Activated CD8-positive, alpha-beta memory T cell treated with anti-CD3 and anti-CD28 coated beads for 1 hour (primary cell): ENCODE results near the gene SSR4.

Experiments
- DNase-seq, 2 donors: peaks; one replicate each; pipeline ENCODE4 v3.0.0-alpha.2; 2020; ENCODE audit warnings: low read depth in 1 of 2; ENCODE audit errors: extremely low read depth in 1 of 2

Gene SSR4

DNA sequence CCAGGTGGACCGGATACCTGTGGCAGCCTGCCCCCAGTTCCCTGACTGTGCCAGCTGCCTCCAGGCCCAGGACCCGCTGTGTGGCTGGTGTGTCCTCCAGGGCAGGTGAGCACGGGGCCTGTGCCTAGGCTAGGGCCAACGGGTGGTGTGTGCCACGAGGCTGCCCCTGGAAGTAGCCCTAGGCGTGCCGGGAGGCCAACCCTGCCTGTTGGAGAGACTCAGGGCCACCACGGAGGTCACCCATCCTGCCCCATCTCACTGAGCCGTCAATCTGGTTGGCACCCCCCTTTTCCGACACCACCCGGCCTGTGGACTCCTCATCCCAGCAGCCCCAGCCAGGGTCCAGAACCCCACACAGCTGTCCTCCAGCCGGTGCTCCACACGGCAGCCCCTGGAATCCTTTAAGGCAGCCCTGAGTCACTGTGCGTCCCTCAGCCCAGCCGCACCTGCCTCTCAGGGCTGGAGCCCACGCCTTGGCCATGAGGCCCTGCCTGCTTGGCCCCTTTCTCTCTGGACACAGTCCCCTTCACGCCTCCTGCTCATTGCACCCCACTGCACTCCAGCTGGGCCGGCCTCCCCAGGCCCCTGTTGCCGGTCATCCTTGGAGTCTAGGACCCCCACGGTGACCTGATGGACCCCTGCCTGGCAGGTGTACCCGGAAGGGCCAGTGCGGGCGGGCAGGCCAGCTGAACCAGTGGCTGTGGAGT is 25.2 kb upstream of the SSR4 start:
- no peak for DNase-seq

DNA sequence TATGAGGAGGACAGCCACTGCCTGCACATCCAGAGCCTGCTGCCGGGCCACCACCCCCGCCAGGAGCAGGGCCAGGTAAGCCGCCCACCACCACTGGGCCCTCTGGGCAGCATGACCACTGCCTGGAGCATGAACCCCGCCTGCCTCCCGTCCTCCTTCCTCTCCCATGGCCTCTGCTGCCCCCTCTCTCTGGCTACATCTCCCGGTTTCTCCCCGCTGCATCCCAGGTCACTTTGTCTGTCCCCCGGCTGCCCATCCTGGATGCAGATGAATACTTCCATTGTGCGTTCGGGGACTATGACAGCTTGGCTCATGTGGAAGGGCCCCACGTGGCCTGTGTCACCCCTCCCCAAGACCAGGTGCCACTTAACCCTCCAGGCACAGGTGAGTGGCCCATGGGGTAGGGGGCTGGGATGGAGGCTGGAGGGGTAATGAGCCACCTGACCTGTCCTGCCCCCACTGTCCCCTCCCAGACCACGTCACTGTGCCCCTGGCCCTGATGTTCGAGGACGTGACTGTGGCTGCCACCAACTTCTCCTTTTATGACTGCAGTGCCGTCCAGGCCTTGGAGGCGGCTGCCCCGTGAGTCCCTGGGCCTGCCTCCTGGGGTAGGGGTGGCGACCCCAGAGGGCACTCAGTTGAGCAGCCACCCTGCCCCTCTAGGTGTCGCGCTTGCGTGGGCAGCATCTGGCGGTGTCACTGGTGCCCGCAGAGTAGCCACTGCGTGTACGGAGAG is 24.4 kb upstream of the SSR4 start:
- no peak for DNase-seq

DNA sequence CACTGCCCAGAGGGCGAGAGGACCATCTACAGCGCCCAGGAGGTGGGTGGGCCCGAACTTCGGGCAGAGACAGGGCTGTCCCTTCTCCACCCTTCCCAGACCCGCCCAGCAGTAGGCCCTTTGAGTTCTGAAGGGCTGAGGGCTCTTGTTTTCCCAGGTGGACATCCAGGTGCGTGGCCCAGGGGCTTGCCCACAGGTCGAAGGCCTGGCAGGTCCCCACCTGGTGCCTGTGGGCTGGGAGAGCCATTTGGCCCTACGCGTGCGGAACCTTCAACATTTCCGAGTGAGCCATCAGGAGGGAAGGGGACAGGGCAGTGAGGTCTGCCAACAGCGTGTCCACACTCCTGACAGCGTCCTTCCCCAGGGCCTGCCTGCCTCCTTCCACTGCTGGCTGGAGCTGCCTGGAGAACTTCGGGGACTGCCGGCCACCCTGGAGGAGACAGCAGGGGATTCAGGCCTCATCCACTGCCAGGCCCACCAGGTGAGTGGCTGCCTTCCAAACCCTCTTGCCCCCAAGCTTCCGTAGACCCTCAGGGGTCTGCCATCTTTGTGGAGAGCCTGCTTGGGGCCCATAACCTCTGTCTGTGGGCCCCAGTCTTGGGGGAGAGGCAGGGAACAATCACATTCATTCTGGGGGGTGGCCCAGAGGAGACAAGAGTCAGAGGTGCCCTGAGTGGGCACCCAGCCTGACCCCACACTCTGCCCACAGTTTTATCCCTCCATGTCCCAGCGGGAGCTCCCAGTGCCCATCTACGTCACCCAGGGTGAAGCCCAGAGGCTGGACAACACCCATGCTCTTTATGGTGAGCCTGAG is 23.7 kb upstream of the SSR4 start:
- no peak for DNase-seq

DNA sequence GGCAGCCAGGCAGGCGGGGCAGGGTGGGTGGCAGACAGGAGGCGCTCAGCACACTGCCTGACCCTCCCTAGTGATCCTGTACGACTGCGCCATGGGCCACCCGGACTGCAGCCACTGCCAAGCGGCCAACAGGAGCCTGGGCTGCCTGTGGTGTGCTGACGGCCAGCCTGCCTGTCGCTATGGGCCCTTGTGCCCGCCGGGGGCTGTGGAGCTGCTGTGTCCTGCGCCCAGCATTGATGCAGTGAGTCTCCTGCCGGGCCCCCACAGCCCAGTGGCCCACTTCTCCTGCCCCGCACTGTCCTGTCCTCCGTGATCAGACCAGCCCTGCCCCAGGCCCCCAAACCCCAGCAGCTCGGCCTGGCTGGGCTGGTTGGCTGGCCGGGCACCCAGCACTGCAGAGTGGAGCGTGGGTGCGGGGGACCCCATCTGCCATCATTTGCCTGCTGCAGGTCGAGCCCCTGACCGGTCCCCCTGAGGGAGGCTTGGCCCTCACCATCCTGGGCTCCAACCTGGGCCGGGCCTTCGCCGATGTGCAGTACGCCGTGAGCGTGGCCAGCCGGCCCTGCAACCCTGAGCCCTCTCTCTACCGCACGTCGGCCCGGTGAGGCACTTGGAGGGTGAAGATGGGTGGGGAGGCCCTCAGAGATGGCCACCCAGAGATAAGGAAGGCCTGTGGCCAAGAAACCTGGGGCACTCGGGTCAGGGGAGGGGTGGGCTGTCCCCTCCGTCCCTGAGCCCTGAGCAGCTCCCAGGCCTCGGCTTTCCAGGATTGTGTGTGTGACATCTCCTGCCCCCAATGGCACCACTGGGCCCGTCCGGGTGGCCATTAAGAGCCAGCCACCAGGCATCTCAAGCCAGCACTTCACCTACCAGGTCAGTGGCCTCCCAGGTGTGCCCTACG is 22.8 kb upstream of the SSR4 start:
- no peak for DNase-seq

DNA sequence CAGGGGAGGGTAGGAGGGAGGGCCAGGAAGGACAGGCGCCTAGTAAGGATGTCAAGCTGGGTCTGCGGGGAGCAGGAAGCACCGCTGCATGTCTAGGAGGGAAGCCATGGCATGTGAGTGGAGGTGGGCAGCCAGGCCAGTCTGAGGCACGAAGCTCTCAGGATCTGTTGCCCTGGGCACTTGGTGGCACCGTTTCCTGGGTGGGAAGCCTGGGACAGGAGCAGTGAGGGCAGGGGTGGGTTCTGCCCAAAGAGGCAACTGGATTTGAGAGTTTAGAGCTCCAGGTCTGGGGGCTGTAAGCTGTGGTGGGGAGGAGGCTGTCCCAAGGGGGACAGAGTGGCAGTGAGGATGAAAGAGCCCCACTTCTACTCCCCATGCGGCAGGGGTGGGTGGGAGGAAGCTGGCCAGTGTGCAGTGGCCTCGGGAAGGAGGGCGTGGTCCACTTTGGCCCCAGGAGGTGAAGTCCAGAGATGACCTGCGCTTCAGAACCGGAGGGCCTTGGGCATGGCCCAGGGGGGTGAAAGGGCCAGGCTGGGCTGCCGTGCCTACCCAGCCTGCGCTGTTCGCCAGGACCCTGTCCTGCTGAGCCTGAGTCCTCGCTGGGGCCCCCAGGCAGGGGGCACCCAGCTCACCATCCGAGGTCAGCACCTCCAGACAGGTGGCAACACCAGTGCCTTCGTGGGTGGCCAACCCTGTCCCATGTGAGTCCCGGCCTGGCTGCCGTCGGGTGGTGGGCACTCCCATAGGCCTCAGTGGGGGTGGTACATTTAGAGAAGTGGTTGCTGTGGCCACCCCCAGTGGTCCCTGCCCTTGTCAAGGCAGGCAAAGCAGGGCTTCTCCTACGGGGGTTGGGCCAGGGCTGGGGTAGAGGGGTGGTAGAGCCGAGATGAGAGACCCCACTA is 21.9 kb upstream of the SSR4 start:
- DNase-seq, result no peak

DNA sequence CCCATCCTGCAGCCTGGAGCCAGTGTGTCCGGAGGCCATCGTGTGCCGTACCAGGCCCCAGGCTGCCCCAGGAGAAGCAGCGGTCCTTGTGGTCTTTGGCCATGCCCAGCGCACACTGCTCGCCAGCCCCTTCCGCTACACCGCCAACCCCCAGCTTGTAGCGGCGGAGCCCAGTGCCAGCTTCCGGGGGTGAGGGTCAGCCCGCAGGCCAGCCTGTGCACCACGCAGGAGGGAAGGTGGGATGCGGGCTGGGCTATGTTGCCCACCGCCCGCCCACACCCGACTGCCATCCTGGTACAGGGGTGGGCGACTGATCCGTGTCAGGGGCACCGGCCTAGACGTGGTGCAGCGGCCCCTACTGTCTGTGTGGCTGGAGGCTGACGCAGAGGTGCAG is 21.3 kb upstream of the SSR4 start:
- DNase-seq, result no peak

DNA sequence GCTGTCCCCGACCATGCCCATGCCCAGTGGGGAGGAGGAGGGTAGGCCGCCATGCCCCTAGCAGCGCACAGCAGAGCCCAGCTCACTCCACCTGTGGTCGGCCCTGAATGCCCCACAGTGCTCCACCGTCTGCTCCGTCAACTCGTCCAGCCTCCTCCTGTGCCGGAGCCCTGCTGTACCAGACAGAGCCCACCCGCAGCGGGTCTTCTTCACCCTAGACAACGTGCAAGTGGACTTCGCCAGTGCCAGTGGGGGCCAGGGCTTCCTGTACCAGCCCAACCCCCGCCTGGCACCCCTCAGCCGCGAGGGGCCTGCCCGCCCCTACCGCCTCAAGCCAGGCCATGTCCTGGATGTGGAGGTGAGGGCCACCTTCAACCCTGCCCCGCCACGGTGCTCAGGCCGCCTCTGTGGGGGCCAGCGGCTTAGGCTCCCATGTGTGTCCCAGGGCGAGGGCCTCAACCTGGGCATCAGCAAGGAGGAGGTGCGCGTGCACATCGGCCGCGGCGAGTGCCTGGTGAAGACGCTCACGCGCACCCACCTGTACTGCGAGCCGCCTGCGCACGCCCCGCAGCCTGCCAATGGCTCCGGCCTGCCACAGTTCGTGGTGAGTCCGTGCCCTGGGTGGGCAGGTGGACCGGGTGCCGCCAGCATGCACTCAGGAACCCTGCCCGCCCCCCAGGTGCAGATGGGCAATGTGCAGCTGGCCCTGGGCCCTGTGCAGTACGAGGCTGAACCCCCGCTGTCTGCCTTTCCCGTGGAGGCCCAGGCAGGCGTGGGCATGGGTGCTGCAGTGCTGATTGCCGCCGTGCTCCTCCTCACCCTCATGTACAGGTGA is 20.5 kb upstream of the SSR4 start:
- DNase-seq, result no peak

DNA sequence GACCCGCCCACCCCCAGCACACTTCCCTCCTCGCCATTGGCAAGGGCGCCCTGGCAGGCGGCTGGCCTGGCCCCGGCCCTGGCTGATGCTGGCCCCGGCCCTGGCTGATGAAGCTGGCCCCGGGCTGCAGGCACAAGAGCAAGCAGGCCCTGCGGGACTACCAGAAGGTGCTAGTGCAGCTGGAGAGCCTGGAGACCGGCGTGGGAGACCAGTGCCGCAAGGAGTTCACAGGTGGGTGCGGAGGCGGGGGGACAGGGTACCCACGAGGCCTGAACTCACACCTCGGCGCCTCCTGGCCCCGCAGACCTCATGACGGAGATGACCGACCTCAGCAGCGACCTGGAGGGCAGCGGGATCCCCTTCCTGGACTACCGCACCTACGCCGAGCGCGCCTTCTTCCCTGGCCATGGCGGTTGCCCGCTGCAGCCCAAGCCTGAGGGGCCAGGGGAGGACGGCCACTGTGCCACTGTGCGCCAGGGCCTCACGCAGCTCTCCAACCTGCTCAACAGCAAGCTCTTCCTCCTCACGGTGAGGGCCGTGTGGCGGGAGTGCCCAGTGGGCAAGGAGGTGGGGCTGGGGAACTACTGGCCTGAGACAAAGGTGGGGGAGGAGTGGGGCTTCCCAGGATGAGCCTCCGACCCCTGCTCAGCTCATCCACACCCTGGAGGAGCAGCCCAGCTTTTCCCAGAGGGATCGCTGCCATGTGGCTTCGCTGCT is 19.7 kb upstream of the SSR4 start:
- no peak for DNase-seq

DNA sequence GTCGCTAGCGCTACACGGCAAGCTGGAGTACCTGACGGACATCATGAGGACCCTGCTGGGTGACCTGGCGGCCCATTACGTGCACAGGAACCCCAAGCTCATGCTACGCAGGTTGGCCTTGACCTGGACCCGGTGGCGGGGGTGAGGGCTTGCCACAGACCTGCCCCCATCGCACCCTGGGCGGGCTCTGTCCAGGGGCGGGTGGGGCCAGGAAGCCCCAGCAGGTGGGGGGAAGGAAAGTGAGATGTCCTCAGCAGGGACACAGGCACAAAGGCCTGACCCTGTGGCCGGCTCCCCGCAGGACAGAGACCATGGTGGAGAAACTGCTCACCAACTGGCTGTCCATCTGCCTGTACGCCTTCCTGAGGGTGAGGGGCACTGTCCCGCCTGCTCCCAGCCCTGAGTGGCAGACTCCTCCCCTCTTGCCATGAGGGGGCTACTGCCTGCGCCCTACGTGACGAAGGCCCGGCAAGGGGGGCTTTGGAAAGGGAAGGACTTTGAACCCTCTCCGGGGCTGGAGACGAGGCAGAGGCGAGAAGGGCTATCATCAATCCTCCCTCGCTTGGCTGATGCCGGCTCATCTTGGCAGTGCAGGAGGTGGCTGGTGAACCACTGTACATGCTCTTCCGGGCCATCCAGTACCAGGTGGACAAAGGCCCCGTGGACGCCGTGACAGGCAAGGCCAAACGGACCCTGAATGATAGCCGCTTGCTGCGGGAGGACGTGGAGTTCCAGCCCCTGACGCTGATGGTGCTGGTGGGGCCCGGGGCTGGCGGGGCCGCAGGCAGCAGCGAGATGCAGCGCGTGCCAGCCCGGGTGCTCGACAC is 19.0 kb upstream of the SSR4 start:
- DNase-seq, result no peak

DNA sequence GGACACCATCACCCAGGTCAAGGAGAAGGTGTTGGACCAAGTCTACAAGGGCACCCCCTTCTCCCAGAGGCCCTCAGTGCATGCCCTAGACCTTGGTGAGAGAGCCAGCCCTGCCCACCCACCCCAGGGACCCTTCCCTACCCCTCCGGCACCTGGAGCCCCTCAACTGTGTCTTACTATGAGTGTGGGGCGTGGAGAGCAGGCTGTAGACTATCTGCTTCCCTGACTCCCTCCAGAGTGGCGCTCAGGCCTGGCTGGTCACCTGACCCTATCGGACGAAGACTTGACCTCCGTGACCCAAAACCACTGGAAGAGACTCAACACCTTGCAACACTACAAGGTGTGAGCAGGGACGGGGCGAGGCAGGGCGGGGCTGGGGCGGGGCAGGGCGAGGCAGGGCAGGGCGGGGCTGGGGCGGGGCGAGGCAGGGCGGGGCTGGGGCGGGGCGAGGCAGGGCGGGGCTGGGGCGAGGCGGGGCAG is 18.3 kb upstream of the SSR4 start:
- no peak for DNase-seq

DNA sequence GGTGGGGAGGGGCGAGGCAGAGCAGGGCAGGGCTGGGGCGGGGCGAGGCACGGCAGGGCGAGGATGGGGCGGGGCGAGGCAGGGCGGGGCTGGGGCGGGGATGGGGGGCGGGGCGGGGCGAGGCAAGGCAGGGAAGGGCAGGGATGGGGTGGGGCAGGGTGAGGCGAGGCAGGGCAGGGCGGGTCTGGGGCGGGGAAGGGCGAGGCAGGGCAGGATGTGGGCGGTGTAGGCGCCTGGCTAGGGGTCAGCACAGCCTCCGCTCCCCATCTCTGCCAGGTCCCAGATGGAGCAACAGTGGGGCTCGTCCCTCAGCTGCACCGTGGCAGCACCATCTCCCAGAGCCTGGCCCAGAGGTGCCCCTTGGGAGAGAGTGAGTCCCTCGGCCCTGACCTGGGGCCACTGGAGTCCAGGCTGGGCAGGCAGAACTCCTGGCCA is 17.8 kb upstream of the SSR4 start:
- no peak for DNase-seq

DNA sequence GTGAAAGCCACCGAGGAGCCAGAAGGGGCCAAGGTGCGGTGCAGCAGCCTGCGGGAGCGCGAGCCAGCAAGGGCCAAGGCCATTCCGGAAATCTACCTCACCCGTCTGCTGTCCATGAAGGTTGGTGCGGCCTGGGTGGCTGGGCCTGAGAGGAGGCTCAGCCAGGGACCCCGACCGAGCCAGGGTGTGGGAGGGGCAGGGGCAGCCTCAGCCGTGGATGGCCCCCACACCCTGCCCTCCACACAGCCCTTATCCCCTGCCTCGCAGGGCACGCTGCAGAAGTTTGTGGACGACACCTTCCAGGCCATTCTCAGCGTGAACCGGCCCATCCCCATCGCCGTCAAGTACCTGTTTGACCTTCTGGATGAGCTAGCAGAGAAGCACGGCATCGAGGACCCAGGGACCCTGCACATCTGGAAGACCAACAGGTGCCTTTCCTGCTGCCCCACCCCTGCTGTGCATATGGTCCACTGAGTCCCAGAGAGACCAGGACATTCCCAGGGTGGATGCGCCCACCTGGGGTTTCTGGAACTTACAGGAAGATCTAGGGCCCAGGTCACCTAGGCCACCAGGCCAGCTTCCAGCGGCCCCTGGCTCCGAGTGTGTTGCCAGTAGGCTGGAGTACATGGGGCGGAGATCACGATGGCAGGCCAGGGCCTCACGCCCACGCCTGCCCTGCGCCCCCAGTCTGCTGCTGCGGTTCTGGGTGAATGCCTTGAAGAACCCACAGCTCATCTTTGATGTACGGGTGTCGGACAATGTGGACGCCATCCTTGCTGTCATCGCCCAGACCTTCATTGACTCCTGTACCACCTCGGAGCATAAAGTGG is 17.0 kb upstream of the SSR4 start:
- no peak for DNase-seq

DNA sequence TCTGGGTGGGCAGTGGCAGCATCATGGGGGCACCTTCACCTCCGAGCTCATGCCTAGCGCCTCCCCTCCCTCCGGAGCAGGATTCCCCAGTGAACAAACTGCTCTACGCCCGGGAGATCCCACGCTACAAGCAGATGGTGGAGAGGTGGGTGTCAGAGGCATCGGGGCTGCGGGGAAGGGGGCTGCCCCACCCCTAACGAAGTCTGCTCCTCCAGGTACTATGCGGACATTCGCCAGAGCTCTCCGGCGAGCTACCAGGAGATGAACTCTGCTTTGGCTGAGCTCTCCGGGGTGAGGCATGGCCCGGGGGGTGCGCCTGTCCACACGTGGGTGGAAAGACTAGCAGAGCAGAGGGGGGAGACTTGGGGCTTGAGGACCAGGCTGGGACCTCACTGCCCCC is 16.3 kb upstream of the SSR4 start:
- DNase-seq, result no peak

DNA sequence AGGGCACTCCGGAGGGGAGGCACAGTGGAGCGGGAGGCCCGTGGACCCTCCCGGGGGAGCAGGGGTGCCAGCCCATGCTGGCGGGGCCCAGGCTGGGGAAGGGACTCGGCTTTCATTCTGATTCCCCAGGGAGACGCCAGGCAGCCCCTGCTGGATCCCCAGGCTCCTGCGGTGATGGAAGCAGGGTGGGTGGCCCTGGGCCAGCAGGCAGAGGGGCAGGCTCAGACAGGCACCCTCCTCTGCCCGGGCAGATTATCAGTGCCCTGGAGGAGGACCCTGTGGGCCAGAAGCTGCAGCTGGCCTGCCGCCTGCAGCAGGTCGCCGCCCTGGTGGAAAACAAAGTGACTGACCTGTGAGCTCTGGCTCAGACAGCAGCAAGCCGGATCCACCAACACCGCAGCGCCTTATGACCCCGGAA is 15.8 kb upstream of the SSR4 start:
- DNase-seq, result no peak

DNA sequence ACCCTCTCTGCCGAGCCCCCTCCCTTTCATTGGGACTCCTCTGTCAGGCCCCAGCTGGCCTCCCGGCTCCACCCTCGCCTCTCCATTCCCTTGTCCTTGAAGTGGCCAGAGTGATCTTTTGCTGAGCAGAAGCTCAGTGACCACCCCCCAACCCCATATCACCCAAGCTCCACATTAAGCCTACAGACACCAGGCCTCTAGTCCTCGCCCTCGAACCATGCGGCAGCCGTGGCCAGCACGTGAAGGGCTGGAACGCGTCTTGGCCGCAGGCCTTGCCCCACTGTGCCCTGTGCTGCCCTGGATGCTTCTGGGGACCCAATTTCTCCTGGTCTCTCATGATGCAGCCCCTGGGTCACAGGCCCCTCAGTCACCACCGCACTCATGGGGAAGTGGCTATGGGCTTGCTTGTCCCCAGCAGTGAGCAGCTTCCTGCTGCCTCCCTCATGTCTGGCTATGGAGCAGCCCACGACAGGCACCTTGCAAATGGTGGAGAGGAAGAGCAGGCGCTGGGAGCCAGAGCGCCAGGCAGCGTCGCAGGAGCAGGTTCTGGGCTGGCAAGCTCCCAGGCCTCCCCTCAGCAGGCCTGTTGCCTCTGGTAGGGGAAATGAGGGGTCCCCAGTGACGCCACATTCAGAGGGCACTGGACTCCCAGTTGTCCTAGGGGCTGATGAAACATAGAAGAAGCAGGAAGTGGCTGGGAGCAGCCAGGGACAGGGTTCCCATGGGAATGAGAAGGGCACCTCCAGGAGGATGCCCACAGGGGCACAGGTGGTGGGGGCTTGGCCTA is 14.4 kb upstream of the SSR4 start:
- DNase-seq, result no peak
